Left lobe of liver (tissue), 2 donors: Measurements from ENCODE around the gene LBHD2. TPM values are rescaled to one million over a fixed set of nuclear protein-coding genes. Genes with fewer than 3 reads are reported as not detected.
"Not testable (repeated sequence)": the region's sequence is repeated elsewhere in the genome, so short reads cannot be mapped to it uniquely, and the experiment has no call there.

Experiments used
- ATAC-seq: fragments of 200-7000 bp; cut with Tn5 transposase; one replicate; pipeline ENCODE4 v1.9.1; 2020; ENCODE audit warnings: mild to moderate bottlenecking, moderate library complexity
- DNase-seq: peaks from one replicate; pipeline ENCODE4 v3.0.0-alpha.2; 2020; ENCODE audit warnings: low spot score
- total RNA-seq: library from RNA; stranded (reverse); gene quantifications from one replicate; pipeline ENCODE4 v1.2.1, GENCODE V29; 2021
- donor health status: DM: no; HTN: no; CAD: no; lungs with moderate emphysema.
- donor health status: DM: no; HTN: yes; CAD: no.

LBHD2 gene
- total RNA-seq, 1 donor from 2014 or later, result not detected

DNA sequence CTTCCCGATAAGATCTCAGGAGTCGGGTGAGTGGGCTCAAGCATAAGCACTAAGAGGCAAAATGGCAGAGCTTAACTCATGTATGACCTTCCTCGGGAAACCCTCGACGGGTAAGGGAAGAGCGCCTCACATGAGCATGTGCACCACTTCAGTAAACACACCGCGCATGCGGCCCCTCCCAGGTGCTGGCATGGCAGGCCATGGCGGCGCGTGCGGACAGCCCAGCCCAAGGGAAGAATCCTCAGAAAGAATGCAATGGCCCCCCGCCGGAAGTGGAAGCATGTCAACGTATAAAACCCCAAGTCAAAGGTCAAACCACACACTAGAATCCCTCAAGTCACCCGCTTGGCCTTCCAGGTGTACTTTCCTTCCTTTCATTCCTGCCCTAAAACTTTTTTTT, 32.6 kb downstream of the LBHD2 start:
- ATAC-seq, result no peak
- DNase-seq, result no peak

DNA sequence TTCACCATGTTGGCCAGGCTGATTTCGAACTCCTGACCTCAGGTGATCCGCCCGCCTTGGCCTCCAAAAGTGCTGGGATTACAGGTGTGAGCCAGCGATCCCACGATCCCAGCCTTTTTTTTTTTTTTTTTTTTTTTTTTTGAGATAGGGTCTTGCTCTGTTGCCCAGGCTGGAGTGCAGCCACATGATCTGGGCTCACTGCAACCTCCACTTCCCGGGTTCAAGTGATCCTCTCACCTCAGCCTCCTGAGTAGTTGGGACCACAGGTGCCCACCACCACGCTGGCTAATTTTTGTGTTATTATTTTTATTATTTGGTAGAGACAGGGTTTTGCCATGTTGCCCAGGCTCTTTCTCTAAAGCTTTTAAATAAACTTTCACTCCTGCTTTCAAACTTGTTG, 33.5 kb downstream of the LBHD2 start:
- ATAC-seq, DNase-seq: not testable (repeated sequence)

DNA sequence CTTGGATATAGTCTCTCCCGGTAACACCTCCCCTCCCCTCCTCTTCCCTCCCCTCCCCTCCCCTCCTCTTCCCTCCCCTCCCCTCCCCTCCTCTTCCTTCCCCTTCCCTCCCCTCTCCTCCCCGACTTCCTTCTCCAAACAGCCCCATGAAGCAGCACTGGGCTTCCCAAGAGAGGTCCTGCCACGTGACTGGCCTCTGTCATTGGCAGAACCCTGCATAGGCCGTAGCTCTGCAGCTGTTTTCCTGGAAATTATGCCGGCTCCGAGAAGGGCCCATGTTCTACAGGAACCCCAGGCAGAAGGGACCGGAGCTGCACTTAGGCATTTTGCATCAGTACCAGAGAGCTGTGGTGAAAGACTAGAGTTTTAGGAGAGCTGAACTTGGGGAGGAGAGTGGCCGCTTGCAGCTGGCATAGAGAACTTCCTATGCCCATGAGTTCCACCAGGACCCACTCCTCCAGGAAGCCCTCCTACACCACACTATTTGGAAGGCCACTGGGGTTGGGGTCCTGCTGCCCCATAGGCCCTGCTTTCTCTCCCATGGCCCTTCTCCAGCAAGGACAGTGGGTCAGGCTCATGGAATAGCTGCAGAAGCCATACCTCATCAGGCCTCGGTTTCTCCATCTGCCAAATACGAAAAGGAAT, 34.1 kb downstream of the LBHD2 start:
- no peak for DNase-seq
- ATAC-seq, result peak; percentile 12

GRCh38 chr14:103118663-103119404, 34.8 kb downstream of the LBHD2 start:
- ATAC-seq (no peak), DNase-seq (no peak)

- ATAC-seq, DNase-seq: not testable (repeated sequence)
Observed at GRCh38 chr14:103119527-103119926, 35.5 kb downstream of the LBHD2 start.

GRCh38 chr14:103121121-103121845, 37.3 kb downstream of the LBHD2 start:
- ATAC-seq (peak; percentile 47), DNase-seq (peak; percentile 78)

DNA sequence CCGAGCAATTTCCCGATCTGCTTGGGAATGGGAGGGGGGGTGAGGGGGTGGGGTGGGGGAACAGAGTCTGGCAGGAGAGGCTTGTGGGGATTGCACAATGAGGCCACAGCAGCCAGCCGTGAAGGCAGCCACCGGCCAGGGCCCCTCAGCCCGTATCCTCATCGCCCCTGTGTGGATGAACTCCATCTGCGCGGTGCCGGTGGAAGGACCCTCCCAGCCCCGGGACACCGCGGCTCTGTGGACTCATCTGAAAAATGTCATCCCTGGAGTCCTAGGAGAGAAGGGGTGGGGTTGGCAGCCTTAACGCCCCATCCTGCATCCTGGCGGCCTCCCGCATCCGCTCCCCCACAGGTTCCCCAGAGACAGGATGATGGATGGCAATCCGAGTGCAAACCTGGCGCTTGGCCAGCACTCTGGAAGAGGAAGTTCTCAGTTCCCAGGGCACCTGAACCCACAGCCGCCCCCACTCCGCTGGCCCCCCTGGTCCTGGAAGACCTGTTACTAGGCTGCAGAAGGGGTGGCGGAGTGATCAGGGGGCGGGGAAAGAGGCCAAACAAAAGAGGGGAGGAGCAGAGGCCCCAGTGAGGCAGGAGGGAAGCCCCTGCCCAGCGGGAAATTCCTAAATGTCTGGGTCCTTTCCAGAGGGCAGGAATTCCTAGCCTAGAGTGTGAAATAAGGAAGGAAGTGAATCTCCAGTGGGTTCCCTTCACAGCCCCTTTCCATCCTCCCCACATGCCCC, 38.0 kb downstream of the LBHD2 start:
- DNase-seq, result peak; percentile 79
- ATAC-seq, result peak; percentile 22

DNA sequence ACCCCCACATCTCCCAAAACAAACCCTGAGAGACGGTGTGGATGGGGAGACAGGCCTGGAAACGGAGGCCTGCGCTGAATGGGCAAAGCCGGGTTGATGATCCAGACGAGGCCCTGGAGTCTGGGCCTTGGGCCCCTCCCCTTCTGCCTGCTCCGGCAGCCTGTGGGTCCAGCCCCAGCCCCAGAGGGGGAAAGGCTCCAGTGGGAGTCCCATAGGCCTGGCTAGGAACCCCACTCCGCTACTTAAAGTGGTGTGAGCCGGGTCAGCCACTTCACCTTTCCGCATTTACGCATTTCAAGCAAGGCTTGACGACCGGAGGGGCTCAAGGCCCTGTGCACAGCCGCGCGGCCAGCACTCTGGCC, 38.6 kb downstream of the LBHD2 start:
- DNase-seq (no peak), ATAC-seq (no peak)

DNA sequence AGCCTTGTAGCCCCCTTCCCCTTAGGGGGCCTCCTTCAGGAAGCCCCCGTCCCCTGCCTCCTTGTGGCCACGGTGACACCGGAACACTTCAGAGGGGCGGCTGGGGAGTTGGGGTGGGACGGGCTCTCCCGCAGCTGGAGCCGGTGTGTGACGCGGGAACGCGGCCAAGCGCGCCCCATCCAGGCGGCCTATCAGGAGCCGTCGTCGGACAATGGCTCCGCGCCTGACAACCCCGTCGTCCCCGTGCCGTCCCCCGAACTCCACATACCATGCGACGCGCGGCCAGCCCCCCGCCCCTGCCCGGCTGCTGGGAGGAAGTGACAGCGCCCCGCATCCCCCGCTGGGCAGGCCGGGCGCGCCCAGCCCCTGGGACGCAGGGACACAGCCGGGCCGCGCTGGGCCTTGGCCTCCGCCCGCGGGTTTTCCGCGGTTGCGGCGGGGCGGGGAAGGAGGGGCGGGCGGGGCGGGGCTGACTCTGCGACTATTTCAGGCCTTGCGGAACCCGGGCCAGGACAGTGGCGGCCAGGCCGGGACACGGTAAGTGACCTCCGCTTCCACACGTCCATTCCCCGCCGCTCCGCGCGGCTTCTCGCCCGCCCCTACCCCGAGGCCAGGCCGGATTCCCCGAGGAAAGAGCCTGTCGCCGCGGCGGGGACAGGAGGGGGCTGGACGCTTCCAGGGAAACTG, 39.1 kb downstream of the LBHD2 start, which contains the start of gene TNFAIP2:
TSS of gene TNFAIP2 (plus strand) at position 515 of the 687 bp plus-strand sequence. CDS start 2,997 bp downstream, outside the sequence.
- peak; percentile 55 for ATAC-seq
- DNase-seq, result no peak

- DNase-seq, result no peak
- peak; percentile 34 for ATAC-seq
Observed at GRCh38 chr14:103123634-103124500, 39.9 kb downstream of the LBHD2 start.

DNA sequence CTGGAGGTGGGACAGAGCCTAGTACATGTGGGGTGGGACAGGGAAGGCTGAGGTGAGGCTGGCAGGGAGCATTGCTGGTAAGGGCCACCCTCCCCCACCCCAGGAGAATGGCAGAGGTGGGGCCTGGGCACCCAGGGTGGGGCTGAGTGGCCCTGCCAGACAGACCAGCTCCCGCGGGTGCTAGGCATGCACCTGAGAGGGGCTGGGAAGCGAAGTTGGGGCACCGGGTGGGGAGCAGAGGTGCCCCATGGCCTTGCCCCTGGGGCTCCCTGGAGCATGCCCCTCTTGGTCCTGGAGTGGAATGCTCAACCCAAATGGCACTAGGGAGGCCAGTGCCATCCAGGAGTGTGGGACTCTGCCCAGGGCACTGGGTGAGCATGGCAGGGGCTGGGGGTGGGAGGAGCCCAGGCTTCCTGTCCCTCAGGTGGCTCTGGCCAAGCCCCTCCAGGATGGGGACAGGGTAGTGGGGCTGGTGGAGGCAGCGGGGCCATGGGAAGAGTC, 40.5 kb downstream of the LBHD2 start:
- ATAC-seq, result no peak
- DNase-seq, result no peak

GRCh38 chr14:103125098-103126070, 41.4 kb downstream of the LBHD2 start:
- peak; percentile 44 for DNase-seq
- ATAC-seq, result no peak

GRCh38 chr14:103126088-103126872, 42.3 kb downstream of the LBHD2 start:
- DNase-seq (peak; percentile 43), ATAC-seq (no peak)

- peak; percentile 83 for DNase-seq
- ATAC-seq, result peak; percentile 75
Observed at GRCh38 chr14:103126873-103127304, 42.9 kb downstream of the LBHD2 start.

DNA sequence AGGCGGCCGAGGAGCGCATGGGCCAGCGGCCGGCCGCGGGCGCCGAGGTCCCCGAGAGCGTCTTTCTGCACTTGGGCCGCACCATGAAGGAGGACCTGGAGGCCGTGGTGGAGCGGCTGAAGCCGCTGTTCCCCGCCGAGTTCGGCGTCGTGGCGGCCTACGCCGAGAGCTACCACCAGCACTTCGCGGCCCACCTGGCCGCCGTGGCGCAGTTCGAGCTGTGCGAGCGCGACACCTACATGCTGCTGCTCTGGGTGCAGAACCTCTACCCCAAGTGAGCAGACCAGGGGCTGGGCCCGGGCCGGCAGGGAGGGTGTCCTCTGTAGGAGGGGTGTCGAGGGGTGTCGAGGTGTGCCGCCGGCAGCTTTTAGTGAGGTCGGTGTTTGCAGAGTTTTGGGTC, 43.3 kb downstream of the LBHD2 start:
- no peak for DNase-seq
- ATAC-seq, result no peak

GRCh38 chr14:103127861-103128598, 44.0 kb downstream of the LBHD2 start:
- no peak for ATAC-seq
- DNase-seq, result peak; percentile 44
